Stimulated activated CD8-positive, alpha-beta memory T cell treated with anti-CD3 and anti-CD28 coated beads, Interleukin-4, amount 100 ng/mL, for 4 hours (primary cell): ENCODE data around the gene COL5A1.

Source experiments
- DNase-seq, 2 donors: peaks; one replicate each; pipeline ENCODE4 v3.0.0-alpha.2; 2020; ENCODE audit warnings: low read depth in 2 of 2, low spot score in 1 of 2

COL5A1 gene

DNA sequence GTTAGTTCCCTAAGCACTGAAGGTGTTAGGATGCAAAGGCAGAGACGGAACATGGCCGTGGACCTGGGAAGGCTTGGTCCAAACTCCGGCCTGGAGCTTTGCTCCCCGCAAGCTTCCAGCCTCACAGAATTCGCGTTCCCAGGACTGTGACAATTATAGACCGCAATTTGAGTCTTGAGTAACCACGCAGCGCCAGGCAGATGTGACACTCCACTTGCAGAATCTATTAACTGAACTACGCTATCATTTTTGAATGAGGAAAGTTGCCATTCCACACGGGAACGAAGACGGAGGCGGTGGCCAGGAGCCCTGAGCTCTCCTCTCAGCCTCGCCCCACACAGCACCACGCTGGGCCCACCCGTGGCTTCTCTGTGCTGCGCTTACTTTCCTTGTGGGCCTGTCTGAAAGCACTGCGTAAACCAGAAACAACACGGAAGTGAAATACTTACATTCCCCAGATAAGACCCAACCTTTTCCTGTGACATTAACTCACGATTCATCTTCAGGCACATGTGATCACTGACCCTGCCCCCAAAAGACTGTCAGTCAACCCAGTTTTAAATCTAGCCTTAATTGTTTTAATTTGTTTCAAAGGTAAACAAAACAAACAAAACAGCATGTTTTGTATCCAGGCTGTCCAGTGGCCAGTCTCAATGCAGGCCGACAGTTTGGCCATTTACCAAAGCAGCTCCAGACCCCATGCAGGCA, 16.1 kb upstream of the COL5A1 start:
- no peak for DNase-seq

DNA sequence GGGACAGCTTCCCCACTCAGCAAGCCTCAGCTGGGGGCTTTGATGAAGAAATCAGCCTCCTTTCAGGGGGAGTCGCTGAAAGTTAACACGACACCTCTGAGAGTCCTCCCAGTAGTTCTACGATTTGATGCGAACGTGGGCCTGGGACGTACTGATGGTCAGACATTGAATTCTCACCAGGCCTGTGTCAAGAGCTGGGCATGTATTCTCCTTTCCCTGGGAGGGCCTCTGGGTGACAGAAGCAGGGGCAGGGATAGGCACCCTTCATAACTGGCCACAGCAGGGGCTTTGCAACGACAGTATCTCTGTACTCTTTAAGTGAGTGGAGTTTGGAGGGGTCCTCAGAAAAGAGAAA, 15.6 kb upstream of the COL5A1 start:
- no peak for DNase-seq

DNA sequence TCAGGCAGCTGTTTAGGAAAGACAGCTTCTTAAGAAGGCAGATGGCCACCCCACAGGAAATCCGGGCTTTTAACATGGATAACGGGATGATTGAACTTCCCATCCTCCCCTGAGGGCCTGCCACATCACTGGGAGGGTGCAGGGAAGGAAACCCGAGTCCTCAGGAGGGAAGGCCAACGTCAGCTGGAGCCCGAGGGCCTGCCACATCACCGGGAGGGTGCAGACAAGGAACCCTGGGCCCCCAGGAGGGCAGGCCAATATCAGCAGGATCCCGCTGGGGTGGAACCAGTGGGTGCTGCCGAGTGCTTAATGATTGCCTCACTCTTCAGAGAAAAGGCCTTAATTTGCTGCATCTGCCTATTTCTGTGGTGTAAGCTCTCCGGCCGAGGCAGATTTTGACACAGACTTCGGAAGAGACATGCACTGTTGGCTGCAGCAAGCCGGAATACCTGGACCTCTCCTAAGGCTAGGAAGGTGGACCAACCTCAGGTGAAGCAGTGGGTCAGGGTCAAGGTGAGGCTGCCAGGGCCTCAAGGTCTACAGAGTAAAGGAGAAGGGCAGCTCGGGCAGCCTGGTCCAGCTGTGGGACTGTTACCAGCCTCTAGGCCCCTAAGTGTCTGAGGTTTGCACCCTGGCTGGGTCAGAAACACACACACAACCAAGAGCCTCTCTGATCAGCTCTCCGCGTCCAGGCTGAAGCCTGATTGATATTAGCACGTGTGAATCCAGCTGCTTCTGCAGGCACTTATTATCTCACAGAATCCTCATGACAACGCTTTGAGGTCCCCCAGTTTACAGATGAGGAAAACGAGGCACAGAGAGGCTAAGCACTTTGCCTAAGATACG, 14.8 kb upstream of the COL5A1 start:
- no peak for DNase-seq

DNA sequence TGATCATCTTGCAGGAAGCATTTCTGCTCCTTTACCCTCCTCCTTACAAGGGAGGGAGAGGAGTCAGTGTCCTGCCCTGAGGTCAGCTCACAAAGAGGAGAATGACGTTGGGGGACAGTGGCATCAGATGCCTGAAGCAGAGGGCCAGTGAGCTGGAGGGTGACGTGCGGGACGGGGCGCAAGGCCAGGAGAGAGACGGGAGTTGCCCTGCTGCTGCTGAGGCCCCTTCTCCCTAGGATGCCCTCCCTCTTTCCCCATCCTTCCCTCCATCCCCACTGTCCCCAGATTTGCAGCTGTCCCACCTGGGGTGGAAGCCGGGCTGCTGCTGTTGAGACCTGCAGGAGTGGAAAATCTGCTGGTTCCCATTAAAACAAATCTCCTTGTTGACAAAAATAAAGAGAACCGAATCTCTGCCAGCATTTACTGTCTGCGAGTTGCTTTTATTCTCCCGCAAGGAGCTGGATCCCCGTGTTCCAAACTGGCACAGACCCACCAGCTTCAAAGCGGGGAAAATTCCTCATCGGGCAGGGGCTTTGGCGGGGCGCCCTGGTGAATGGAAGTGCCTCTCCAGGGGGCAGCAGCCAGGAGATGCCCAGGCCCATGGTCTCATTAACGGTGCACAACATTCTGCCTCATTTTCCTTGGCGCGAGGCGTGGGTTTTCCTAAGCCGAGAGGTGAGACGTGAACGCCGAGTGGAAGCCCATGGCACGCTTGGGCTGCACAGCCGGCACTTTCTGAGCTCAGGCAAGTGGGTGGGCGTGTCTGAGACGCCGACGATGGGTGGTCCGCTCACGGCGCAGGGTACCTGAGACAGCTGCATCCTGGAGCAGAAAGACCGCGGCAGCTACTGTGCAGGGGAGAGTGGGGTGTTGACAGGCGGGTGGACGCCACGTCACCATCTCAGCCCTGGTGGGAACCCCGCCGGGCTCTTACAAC, 13.9 kb upstream of the COL5A1 start:
- DNase-seq = no peak

DNA sequence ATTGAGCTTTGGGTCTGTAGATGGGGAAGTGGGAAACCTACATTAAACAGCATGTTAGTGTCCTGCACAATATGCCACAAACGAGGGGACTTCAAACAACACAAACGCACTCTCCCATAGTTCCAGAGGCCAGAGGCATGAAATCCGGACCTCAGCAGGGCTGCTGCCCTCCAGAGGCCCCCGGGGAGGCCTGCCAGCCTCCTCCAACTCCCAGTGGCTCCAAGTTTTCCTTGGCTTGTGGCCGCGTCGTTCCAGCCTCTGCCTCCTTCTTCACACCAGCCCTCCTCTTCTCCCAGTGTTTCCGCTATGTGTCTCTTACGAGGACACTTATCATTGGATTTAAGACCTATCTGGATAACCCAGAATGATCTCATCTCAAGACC, 13.3 kb upstream of the COL5A1 start:
- DNase-seq = no peak

DNA sequence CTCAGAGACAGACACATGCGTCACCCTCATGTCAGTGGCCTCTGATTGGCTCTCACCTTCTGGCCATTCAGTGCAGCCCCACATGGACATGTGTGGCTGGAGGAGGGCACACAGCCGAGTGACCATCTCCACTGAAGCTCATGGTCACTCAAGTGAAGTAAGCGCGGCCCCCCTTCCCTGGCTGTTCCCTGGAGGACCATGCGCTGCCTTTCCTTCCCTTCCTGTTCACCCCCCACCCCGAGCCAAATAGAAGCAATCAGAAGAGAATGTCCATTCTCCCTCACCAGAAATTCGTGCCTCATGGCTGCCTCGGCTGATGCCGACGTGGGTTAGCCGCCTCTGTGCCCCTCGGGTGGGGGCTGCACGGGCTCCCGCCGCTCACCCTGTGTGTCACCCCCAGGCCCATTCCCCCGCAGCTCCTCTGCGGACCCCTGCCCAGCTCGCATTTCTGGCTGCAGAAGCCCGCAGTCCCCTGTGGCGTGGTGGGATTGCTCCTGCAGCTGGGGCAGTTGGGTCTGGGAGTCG, 12.5 kb upstream of the COL5A1 start:
- no peak for DNase-seq

DNA sequence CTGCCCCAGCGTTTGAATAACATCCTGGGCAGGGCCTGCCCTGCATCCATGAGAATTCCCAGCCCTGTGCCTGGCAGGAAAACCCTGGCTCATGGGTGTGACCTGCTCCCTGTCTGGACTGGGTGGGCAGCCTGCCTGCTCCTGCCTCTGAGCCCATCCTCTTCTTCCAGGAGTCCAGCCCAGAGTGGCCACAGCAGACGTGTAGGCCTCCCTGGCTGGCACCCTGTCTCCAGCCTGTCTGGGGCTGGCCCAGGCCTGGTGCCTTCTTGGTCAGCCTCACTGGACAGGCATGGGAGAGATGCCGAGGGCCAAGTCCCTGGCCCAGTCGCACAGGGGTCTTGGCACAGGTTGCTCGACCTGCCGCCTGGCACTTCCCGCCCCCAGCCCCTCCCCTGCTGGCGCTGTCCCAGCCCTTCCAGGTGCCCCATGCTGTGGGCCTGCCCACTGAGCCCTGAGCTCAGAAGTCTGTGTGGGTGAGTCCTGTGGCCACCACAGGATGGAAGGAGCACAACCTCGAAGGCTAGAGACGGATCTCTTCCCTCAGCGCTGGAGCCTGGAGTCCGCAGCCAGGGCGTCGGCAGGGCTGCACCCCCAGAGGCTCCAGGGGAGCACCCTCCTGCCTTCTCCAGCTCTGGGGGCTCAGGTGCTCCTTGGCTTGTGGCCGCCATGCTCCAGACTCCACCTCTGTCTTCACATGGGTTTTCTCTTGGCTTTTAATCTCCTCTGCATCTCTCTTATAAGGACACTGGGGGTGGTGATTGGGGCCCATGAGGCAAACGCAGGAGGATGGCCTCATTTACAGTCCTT, 11.8 kb upstream of the COL5A1 start:
- DNase-seq = no peak

DNA sequence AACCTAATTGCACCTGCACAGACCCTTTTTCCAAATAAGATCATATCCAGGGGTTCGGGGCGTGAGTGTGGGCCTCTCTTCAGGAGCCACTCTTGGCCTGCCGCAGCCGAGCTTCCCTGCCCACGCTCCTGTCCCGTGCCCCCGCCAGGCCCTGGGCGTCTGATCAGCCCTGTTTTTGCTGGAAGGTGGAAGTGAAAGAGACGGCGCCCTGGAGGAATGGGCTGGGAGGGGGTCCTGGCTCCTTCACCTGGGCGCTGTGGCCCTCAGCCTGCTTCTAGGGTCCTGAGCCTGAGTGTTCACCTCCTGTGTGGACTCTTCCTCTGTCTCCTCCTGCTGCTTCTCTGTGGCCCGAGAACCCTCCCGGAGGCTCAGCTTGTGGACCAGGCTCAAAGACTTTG, 11.2 kb upstream of the COL5A1 start:
- no peak for DNase-seq

DNA sequence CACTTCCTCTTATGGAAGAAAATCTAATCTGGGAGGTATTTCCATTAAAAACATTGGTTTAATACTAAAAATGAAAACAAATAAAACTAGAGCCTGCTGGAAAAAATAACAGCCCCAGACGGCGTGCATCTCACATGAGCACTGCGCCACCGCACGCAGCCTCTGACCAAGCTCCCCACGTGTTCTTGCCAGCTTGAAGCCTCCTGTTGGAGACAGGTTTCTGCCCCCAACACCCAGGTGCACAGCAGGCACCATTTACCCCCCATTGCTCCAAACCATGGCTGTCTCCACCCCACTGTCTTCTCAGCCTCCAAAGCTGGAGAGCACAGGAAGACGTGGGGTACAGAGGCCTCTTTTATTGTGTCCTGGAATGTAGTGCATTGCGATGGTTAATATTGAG, 10.7 kb upstream of the COL5A1 start:
- no peak for DNase-seq

DNA sequence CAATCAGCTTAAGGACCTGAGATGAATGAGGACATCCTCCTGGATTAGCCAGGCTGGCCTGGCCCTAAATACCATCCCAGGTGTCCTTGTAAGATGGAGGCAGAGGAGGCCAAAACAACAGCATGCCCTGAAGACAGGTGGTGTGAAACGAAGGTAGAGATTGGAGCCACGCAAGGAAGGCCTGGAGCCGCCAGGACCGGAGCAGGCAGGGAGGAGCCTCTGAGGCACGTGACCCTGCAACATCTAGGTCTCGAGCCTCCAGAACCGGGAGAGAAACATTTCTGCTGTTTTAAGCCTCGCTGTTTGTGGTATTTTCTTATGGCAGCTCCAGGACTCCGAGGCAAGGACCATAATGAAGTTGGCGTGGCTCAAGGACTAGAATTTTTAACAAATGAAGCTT, 9.7 kb upstream of the COL5A1 start:
- no peak for DNase-seq

DNA sequence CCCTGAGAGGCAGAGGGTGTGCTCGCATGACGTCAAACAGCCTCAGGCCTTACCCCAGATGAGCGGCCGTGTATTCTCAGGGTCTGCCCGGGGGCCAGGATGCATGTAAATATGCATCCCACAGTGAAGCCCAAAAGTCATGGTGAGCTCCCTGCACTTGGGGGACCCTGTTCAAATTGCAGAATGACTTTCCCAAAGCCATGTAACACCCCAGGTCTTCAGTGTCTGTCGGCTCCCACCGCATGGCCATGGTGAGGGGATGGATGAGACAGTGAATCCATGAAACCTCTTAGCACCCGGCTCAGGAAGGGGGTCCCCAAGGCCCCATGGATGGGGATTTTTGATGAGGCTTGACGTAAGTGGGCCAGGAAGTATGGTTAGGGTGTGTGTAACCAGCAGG, 9.3 kb upstream of the COL5A1 start:
- DNase-seq = no peak

DNA sequence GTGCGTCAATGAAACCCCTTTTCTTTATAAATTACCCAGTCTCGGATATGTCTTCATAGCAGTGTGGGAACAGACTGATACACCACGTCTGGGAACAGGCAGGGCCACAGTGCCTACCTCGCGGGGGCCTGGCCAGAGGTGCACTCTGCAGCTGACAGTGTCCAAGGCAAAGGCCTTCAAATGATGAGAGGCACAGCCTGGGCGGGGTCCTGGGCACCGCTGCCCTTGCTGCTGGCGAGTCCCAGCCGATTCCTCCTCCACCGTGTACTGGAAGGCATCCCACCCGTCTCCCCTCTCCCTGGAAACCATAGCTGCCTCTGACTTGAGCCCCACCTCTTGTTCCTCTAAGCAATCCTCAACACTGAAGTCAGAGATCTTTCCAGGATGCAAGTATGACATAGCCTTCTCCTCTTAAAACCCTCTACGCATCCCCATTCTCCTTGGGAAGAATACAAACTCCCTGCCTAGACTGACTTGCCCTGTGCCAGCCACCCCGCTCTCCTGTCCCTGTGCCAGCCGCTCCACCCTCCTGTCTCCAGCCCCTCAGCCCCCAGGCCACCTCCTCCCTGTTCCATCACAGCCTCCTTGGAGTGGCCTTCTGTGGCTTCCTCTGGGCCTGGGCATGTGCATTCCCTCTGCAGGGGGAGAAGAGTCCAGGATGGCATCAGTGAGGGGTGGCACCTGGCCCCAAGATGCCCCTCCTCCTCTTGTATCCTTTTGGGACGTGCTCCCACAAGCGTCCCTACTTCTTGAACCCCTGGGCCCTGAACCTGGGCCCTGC, 8.1 kb upstream of the COL5A1 start:
- DNase-seq = no peak

DNA sequence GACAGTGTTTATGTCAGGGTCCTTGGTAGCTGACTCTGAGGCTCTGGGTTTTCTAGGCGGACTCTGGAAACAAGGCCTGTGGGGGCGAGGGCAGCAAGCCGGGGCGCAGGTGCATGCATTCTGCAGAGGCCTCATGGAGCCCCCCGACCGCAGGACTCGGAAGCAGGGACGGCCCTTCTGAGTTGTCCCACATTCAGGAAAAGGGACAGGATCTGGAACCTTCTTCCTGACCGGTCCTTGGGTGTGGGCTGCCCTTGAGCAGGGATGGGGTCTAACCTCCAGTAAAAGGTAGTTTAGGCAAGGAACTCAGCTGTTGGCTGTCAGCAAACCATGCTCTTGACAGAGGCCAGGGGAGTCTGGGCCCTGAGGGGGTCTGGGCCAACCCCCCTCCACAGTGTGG, 7.4 kb upstream of the COL5A1 start:
- DNase-seq = no peak

DNA sequence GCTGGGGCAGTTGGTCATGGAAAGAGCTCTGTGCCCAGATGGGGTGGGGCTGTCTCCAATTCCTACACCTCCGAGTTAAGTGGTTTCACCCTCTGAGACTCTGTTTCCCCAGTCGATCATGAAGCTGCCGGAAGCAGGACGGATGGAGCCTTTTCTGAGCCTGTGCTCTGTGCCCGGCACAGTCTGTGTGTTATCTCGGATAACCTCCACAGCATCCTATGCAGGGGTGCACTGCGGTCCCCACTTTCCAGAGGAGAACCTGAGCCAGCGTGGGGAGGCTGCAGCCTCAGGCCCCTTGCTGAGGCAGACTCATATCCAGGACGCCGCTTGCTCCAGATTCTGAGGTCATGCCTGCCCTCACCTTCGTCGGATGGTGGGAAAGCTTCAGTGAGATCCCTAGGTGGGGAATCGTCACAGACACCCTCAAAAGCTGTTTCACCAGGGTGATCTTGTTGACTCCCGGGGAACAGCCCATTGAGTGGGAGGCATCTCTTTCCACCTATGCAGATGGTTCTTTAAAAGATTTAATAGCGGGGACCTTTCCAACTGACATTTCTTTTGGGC, 6.9 kb upstream of the COL5A1 start:
- no peak for DNase-seq

DNA sequence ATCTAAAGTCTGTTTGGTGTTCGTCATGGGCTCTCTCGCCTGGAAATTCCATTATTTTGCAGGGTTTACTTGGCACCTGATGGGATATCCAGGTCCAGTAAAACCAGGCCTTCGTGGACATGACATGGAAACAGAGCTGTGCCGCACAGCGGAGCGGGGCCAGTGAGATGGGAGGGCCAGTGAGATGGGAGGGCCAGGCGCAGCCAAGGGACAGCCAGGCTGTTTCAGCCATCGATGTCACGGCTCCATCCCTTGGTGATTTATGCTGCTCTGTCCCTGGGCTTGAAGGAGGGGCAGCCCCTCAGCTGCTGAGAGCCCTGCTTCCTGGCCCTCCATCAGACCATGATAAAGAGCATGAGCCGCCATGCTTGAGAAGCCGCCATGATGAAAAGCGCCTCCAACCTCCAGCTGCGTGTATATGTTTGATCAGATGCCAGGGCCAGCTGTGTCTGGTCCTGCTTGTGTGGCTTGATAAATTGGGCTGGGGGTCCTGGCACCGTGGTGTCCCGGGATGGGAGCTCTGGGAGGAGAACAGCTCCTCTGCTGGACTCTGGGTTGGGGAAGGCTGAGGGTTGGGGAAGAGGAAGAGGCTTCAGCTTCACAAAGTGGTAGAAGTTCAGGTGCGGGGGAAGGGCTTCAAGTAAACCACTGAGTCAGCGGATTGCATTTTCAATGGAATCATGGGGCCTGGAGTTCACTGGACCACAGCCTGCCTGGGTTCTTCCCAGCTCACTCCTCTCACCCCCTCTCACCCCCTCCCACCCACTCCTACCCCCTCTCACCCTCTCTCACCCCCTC, 6.1 kb upstream of the COL5A1 start:
- DNase-seq = no peak

DNA sequence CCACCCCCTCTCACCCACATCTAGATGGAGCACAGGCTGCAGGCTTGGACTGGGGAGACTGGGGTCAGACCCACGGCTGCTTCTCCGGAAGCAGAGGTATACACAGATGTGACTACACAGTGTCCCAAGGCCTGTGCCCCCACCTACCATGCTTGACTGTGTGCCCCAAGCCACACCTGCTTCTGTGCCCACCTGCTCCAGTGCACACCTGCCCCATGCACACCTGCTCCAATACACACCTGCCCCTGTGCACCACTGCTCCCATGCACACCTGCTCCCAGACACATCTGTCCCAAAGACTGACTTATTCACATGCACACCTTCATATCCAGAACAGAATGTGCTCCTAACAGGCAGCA, 5.5 kb upstream of the COL5A1 start:
- no peak for DNase-seq

DNA sequence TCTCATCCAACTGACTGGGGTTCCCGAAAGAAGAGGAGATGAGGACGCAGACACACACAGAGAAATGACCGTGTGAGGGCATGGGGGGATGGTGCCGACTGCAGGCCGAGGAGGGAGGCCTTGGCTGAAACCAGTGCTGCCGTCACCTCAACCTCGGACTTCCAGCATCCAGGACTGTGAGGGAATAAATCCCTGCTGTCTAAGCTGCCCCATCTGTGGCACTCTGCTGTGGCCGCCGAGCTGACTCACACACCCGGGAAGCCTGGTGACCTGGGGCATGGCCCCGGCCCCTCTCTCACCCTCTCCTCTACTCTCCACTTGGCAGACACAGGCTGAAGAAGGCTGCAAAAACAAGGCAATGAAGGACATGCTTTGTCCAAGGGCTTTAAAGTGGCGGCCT, 4.4 kb upstream of the COL5A1 start:
- DNase-seq = no peak

DNA sequence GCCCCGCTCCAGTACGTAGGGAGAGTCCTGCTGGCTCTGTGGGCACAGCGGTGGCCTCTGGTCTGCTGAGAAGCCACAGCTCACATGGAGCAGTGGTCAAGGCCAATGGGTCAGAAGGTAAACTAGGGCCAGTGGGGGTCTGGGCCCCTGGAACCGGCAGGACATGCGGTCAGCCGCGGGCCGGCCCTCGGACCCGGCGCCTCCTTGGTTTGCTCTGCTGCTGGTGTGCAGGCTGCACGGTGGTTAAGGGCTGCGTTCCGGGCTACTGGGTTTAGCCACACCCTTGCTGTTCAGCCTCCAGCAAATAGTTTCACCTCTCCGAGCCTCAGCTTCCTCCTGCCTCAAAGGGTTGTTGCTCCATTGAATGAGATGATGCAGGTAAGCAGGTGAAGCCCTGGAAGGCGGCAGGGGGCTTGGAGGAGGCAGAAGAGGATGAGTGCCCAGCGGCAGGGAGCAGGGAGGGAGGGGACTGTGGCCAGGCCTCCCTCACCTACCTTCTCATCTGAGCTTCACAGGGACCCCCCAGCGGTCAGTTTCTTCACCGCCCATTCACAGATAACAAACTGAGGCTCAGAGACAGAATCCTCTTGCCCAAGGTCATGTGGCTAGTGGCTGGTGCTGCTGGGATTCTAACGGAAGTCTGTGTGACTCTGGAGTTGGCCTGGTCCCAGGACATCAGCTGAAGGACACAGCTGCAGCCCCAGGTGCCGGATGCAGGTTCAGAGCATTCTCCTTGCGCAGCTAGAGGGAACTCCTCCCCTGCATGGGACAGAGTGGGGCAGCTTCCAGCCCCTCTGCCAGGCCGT, 3.7 kb upstream of the COL5A1 start:
- no peak for DNase-seq
